22Rv1 (cell line): ENCODE measurements around the gene RNF5.
A peak's percentile ranks its signal among the peaks of the same experiment; 100 is the strongest.

ENCODE experiments used
- H3K27ac ChIP-seq: fragments of 450-650 bp; 2 replicates; pipeline ENCODE4 v1.5.1; 2017
- ZFX ChIP-seq: fragments of 450-650 bp; IDR thresholded peaks from 2 replicates; pipeline ENCODE4 v1.6.1; 2017; ENCODE audit warnings: antibody characterized with exemption, borderline replicate concordance
- TF ChIP-seq, protein P1 (sequence below): fragments of 450-650 bp; IDR thresholded peaks from 2 replicates; pipeline ENCODE4 v1.5.1; 2017; ENCODE audit warnings: mild to moderate bottlenecking

Gene RNF5

DNA sequence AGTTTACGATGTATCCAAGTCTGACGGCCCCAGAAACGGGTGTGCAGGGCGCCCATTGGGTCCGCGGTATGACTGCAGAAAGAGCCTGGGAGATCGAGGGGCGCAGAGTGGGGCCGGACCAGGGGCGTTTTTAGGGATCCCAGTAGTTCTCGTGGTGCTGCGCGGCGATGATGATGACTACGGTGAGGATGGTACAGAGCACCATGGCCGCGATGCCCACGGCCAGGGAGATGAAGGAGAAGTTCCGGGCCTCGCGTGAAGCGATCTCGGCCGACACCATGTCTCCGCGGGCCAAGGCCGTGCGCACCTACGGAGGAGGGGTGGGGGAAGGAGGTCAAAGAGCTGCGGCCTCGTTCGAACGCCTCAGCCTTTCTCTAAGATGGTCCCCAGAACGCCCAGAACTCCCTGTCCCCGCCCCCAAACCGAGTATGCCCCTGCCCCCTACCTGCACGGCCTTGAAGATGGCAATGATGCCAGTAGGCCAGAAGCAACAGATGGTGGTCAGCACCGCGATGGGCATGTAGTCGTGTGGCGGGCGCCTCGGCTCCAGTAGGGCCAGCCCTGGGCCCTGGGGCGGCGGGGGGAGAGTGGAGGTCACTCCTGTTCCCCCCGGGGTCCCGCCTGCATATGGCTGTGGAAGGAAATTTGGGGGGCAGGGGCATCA is 29.0 kb upstream of the RNF5 start:
- H3K27ac ChIP-seq = no peak overlapping the region; the same call in 1 of the 2 replicates

GRCh38 chr6:32149932-32150870 is 28.0 kb upstream of the RNF5 start:
- no peak for TF ChIP-seq ZFX
- TF ChIP-seq, protein P1, sequence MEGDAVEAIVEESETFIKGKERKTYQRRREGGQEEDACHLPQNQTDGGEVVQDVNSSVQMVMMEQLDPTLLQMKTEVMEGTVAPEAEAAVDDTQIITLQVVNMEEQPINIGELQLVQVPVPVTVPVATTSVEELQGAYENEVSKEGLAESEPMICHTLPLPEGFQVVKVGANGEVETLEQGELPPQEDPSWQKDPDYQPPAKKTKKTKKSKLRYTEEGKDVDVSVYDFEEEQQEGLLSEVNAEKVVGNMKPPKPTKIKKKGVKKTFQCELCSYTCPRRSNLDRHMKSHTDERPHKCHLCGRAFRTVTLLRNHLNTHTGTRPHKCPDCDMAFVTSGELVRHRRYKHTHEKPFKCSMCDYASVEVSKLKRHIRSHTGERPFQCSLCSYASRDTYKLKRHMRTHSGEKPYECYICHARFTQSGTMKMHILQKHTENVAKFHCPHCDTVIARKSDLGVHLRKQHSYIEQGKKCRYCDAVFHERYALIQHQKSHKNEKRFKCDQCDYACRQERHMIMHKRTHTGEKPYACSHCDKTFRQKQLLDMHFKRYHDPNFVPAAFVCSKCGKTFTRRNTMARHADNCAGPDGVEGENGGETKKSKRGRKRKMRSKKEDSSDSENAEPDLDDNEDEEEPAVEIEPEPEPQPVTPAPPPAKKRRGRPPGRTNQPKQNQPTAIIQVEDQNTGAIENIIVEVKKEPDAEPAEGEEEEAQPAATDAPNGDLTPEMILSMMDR = no peak
- no peak overlapping the region for H3K27ac ChIP-seq

More for the DNA sequence above, 29.0 kb upstream of the RNF5 start:
- TF ChIP-seq ZFX = no peak
- TF ChIP-seq, protein P1 = peak; percentile 57

GRCh38 chr6:32151181-32151862 is 26.9 kb upstream of the RNF5 start:
- H3K27ac ChIP-seq = no peak overlapping the region
- TF ChIP-seq, protein P1 = no peak
- no peak for TF ChIP-seq ZFX

DNA sequence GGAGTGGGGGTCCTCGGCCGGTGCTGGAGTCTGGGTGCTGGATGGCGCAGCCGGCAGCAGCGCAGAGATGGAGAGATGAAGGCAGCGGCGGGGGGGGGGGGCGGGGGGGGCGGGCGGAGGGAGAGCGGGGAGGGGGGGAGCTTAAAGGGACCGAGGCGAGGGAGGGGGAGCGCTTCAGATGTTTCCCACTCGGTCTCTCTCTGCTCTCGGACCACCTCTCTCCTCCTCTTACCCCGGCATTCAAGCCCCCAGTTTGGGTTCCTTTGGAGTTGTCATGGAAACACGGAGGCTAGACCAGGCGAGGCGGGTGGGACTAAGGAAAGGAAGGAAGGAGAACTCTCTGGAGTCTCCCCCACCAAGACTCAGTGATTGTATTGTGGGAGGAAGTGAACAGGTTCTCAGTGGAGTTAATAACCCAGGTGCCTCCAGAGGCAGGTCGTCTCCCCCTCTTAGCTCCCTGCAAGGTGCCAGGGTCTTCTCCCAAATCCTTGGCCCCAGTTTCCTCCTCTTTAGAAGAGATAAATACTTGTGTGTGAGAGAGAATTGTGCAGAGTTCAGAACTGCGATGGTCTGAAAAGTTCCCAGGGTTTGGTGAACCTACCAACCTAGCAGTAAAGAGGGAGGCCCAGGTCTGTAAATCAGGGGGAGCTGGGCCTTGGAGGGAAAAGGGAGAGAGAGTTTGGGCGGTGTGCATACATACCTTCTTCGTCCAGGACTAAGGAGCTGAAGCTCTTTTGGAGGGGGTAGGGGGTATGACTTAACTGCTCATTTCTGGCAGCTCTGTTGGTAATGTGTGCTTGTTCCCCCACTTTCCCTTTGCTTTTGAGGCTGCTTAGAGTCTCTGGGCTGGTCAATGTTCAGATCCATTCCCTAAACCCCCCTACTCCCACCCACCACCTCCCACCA is 26.1 kb upstream of the RNF5 start, which contains the start of gene PRRT1:
PRRT1 (minus strand) TSS at position 77 of the 906 bp plus-strand sequence. CDS start 112 bp downstream, outside the sequence.
- TF ChIP-seq, protein P1 = no peak
- TF ChIP-seq ZFX = no peak
- H3K27ac ChIP-seq = peak within 1 kb of the TSS; percentile 86

GRCh38 chr6:32152769-32153563 is 25.2 kb upstream of the RNF5 start:
- H3K27ac ChIP-seq = peak overlapping the region; percentile 86

More at GRCh38 chr6:32152769-32153563, 25.2 kb upstream of the RNF5 start:
- TF ChIP-seq, protein P1 = no peak
- TF ChIP-seq ZFX = no peak
